ENCODE measurements around the gene UBE2J1. TPM values are rescaled to one million over a fixed set of nuclear protein-coding genes. Genes with fewer than 3 reads are reported as not detected.

Gene UBE2J1
- total RNA-seq, 1 experiment from 2014 or later, result 29.0 TPM

DNA sequence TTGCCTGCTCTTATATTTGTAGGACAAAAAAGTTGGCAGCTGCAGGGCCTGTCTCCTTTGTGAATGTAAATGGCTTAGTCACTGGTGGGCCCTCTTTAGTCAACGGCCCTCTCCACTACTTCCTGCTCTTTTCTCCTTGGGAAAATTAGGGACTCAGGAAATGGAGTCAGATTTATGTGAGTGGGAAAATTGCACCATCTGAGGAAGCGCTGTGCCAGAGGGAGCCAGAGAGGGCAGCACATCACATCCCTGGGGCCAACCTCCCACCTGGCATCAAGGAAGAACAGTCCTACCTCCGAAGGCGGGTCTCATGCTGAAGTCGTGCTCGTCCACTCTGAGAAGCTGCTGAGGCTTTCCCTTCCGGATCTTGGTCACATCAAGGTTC is 53.1 kb downstream of the UBE2J1 start:
- H3K4me3 ChIP-seq, result no peak overlapping the region
- H3K79me2 ChIP-seq (ENCODE audit: low read depth), result no peaks in the 10 kb centered on the region
- DNase-seq, result peak in 1 of 2 experiments; percentile 11
- peak overlapping the region; percentile 85 for H3K4me2 ChIP-seq
- no peaks in the 10 kb centered on the region for H3K27me3 ChIP-seq (ENCODE audit: insufficient read depth, low read depth)
- no peaks in the 10 kb centered on the region for H3K36me3 ChIP-seq (ENCODE audit: low read depth)
- H3F3A ChIP-seq (ENCODE audit: insufficient read depth, low read depth), result peaks cover 31% of the 10 kb centered on the region
- ChIA-PET CTCF (interaction anchor here (1.2 kb wide), 1 partner anchor 47 kb away, joined by 3 read pairs; no protein-coding TSS in a partner anchor), POLR2A (ENCODE audit: unreplicated experiment) (interaction anchor here (1.5 kb wide), 1 partner anchor 219 kb away, joined by 22 read pairs; the partner anchor contains the start of gene PNRC1)
- no peaks in the 10 kb centered on the region for H3K9me2 ChIP-seq (ENCODE audit: insufficient read depth)
- peaks cover 36% of the 10 kb centered on the region for H3K4me1 ChIP-seq (replicated peaks; ENCODE audit: insufficient read depth)
- H3K9me3 ChIP-seq (ENCODE audit: insufficient read depth, low read depth), result no peaks in the 10 kb centered on the region
- TF ChIP-seq EZH2 (IDR thresholded peaks at IDR 0.05; ENCODE audit: low read depth) (no peak), CTCF (conservative IDR thresholded peaks at IDR 0.05) (peak; percentile 31; the same call in 1 of the 2 replicates)
- H3K27ac ChIP-seq, result peak overlapping the region; percentile 100
- BruUV-seq (replicated peaks), result no TSS peak
- intact Hi-C loops (cut with micrococcal nuclease; ENCODE audit: unreplicated experiment), result loop anchor here (2.0 to 5.0 kb wide), 5 partner anchors 68 to 1597 kb away; partner anchors contain the start of genes AKIRIN2, PM20D2 and PNRC1
- H4K20me1 ChIP-seq (ENCODE audit: insufficient read depth), result no peaks in the 10 kb centered on the region
- no peak overlapping the region; the same call in 1 of the 2 replicates for H2AFZ ChIP-seq

DNA sequence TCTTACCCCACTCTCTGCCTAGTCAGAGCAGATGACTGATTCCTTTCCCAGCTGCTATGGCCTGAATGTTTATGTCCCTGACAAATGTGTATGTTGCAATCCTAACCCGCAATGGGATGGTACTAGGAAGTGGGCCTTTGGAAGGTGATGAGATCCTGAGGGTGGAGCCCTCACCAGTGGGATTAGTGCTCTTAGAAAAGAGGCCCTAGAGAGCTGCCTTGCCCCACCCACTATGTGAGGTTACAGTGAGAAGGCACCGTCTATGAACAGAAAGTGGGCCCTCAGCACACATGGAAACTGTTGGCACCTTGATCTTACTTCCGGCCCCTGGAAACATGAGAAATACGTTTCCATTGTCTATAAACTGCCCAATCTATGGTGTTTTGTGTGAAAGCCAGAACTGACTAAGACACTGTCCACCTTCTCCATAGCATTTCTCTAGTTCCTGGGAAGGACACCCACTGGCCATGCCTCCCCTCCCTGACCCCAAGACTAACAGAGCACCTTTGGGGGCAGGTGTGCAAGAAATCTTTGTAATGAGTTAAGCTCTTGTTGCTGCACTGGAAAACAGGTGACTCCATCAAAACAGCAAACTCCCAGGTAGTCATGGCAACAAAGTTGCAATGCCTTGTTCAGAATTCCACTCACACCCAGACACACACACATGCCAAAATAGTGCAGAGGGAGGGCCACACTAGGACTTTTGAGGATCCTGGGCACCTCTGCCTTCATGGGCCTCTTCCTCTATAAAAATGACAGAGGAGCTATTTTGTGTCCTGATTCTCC is 53.6 kb downstream of the UBE2J1 start:
- intact Hi-C loops (cut with micrococcal nuclease; ENCODE audit: unreplicated experiment), result loop anchor here (1.0 to 5.0 kb wide), 6 partner anchors 53 to 1597 kb away; partner anchors contain the start of genes AKIRIN2, PM20D2, PNRC1 and UBE2J1
- ChIA-PET CTCF (interaction anchor here (0.6 to 1.2 kb wide), 3 partner anchors 47 to 73 kb away, joined by 3 to 5 read pairs (median 3); partner anchors contain the start of gene UBE2J1), POLR2A (ENCODE audit: unreplicated experiment) (interaction anchor here (0.6 to 1.5 kb wide), 5 partner anchors 37 to 340 kb away, joined by 3 to 22 read pairs (median 7); partner anchors contain the start of genes LYRM2 and PNRC1)
- Histone ChIP-seq H3K4me1 (replicated peaks; ENCODE audit: insufficient read depth) (peaks cover 36% of the 10 kb centered on the region), H4K20me1 (ENCODE audit: insufficient read depth) (no peaks in the 10 kb centered on the region), H3K4me2 (peak overlapping the region; percentile 85), H3K9me2 (ENCODE audit: insufficient read depth) (no peaks in the 10 kb centered on the region), H3K4me3 (no peak overlapping the region; the same call in 1 of the 2 replicates), H3F3A (ENCODE audit: insufficient read depth, low read depth) (peaks cover 31% of the 10 kb centered on the region), H3K79me2 (ENCODE audit: low read depth) (no peaks in the 10 kb centered on the region), H3K27me3 (ENCODE audit: insufficient read depth, low read depth) (no peaks in the 10 kb centered on the region), H3K27ac (peak overlapping the region; percentile 100), H2AFZ (peak overlapping the region; percentile 69; the same call in 1 of the 2 replicates), H3K36me3 (ENCODE audit: low read depth) (no peaks in the 10 kb centered on the region), H3K9me3 (ENCODE audit: insufficient read depth, low read depth) (no peaks in the 10 kb centered on the region)
- no peak for TF ChIP-seq EZH2 (IDR thresholded peaks at IDR 0.05; ENCODE audit: low read depth)
- no peak for TF ChIP-seq CTCF (conservative IDR thresholded peaks at IDR 0.05)
- no TSS peak for BruUV-seq (replicated peaks)
- DNase-seq, result peak; percentile 81 to 92

GRCh38 chr6:89297695-89298351 is 54.7 kb downstream of the UBE2J1 start:
- intact Hi-C loops (cut with micrococcal nuclease; ENCODE audit: unreplicated experiment), result loop anchor here (1.0 to 5.0 kb wide), 6 partner anchors 54 to 1596 kb away; partner anchors contain the start of genes AKIRIN2, PM20D2, PNRC1 and UBE2J1
- peak; percentile 87 to 96 for DNase-seq
- Histone ChIP-seq H3K27me3 (ENCODE audit: insufficient read depth, low read depth) (no peaks in the 10 kb centered on the region), H3K4me3 (peak overlapping the region; percentile 37; the same call in 1 of the 2 replicates), H3K9me2 (ENCODE audit: insufficient read depth) (no peaks in the 10 kb centered on the region), H3F3A (ENCODE audit: insufficient read depth, low read depth) (peaks cover 31% of the 10 kb centered on the region), H2AFZ (no peak overlapping the region), H3K4me2 (peak overlapping the region; percentile 85), H3K4me1 (replicated peaks; ENCODE audit: insufficient read depth) (peaks cover 36% of the 10 kb centered on the region), H3K9me3 (ENCODE audit: insufficient read depth, low read depth) (no peaks in the 10 kb centered on the region), H4K20me1 (ENCODE audit: insufficient read depth) (no peaks in the 10 kb centered on the region), H3K36me3 (ENCODE audit: low read depth) (no peaks in the 10 kb centered on the region), H3K79me2 (ENCODE audit: low read depth) (no peaks in the 10 kb centered on the region), H3K27ac (peak overlapping the region; percentile 100)
- ChIA-PET POLR2A (ENCODE audit: unreplicated experiment) (interaction anchor here (0.6 to 1.5 kb wide), 10 partner anchors 54 to 1164 kb away, joined by 4 to 27 read pairs (median 7); partner anchors contain the start of genes LYRM2, PNRC1, RNGTT and UBE2J1), CTCF (interaction anchor here (0.5 to 1.2 kb wide), 2 partner anchors 53 to 55 kb away, joined by 5 to 6 read pairs; partner anchors contain the start of gene UBE2J1)
- BruUV-seq (replicated peaks), result no TSS peak
- no peak for TF ChIP-seq CTCF (conservative IDR thresholded peaks at IDR 0.05)
- TF ChIP-seq EZH2 (IDR thresholded peaks at IDR 0.05; ENCODE audit: low read depth), result no peak

All from PC-9 (cell line).